ENCODE results near the gene HECTD2.
"Not testable (repeated sequence)": the region's sequence is repeated elsewhere in the genome, so short reads cannot be mapped to it uniquely, and the experiment has no call there.

The HECTD2 gene

GRCh38 chr10:91474009-91474408 lies 63.9 kb downstream of the HECTD2 start:
- no peak for DNase-seq (ENCODE audit: low read depth)

DNA sequence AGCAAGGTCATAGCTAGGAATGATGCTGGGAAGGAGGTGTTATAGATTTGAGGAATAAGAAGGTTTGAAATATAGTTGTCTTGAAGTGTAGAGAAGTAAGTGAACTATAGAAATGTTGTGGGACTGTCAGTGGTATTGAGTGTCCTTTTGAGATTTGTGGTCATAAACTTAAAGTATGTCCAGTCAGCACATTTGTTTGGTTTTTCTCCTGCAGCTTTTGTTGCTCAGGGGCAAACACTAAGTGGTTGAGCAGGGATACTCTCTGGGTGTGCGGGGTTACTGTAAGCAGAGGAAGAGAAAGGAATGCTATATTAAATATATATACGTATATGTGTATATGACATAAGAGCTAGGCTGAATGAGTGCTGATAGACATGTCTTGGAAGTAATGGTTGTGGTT lies 67.1 kb downstream of the HECTD2 start:
- no peak for DNase-seq (ENCODE audit: low read depth)

- DNase-seq (ENCODE audit: low read depth), result no peak
These were observed 69.4 kb downstream of the HECTD2 start for GRCh38 chr10:91479583-91479982.

DNA sequence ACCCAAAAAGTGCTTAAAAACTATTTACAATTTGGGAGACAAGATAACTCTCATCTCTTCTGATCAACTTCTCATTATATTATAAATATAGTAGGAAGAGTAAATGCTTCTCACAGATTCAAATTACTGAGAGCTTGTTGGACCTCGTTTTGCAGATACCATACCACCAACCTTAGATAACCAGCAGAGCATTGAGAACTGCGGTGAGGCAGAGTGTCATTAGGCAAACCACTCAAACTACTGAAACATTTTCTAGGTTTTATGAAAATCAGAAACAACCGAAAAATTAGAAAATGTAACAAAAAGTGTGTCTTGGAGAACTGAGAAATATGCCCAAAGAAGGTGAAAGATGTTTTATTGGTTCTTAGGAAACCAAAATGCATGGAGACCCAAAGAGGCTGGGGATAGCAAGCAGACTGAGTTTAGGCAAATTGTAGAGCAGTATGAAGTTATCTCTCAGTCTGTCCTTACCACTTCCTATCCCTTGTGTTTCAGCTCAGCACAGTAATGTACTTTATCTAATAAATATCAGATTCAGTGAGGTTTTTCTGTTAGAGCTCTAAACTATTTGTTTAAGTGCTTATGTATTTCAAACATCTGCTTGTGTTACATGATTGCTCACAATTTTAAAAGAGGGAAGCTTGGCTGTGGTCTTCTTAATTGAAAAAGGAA lies 77.9 kb downstream of the HECTD2 start:
- DNase-seq (ENCODE audit: low read depth), result no peak

- no peak for DNase-seq (ENCODE audit: low read depth)
These were observed 83.2 kb downstream of the HECTD2 start for GRCh38 chr10:91493313-91493712.

DNA sequence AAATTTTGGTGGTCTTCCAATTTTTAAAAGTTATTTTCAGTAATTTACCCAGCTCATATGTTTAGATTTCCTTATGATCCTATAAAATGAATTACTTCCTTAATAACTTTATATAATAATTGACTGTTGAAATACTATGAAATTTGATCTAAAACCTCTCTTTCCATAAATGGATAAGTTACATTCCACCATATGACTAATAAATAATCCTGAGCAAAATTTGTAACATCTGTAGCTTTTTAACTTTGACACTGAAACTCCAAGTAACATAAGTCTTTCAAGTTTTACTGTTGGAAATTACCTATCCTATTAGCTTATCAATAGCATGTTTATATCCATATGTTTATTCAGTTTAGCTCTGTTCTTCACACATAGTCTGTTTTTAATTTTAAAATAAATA lies 85.3 kb downstream of the HECTD2 start:
- no peak for DNase-seq (ENCODE audit: low read depth)

GRCh38 chr10:91496016-91496415 lies 85.9 kb downstream of the HECTD2 start:
- DNase-seq (ENCODE audit: low read depth), result no peak

DNA sequence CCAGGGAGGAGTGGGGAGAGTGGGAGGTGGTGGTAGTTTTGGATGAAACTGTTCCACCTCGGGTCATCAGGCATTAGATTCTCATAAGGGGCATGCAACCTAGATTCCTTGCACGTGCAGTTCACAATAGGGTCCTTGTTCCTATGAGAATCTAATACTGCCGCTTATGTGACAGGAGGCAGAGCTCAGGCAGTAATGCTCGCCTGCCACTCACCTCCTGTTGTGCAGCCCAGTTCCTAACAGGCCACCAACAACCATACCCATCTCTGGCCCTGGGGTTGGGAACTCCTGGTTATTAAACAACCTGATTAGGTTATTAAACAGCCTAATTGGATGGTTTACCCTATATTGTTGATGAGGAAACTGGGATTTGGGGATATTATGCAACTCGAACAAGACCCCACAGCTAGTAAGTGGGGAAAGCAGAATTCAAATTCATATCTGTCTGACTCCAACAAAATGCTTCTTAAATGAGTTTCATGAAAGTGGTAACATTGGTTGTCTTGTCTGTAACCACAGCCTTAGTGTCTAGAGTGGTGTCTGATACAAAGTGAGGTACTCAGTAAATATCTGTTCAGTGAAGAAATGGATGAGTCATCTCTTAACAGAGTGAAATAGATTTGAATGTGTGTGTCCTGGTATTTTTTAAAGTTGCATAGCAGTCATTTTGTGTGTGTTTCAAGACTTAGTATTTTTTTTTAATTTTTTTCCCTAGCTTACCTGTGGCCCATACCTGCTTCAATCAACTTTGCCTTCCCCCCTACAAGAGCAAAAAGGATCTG lies 101.6 kb downstream of the HECTD2 start:
- DNase-seq (ENCODE audit: low read depth), result no peak

GRCh38 chr10:91512458-91512857 lies 102.3 kb downstream of the HECTD2 start:
- DNase-seq (ENCODE audit: low read depth), result no peak

DNA sequence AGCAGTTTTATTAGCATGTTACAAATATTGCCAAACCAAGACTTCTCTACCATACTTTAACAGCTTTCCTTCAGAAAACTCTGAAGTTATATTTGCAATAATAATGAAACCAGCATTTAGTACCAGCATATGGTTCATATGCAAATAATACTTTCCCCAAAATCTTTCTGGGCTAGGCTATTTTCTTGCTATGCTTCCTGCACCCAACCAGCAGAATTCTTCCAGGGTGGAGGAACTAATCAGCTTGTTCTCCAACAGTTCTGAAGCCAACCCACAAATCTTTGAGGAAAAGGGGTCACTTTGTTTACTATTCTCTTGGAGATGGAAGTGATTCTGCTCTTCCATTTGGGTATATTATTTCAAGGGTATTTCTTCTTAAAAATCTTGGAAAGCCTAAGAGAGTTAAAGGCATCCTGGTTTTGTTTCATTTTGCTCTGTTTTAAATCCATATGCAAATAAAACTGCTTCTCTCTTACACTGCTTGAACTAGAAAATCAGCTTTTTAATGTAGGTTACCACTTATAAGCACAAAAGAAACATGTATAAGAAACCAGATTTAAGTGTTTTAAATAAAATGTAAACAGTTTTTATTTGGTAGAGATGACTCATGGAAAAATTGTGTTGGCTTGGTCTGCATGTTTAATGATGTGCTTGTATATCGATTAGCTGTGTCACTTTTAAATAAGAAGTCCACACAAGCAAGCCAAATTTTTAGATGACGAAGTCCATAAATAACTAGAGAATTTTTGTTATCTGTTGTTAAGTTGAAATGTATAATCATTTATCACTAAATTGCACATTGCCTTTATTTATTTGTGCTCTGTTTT lies 103.7 kb downstream of the HECTD2 start:
- no peak for DNase-seq (ENCODE audit: low read depth)

GRCh38 chr10:91514787-91515186 lies 104.6 kb downstream of the HECTD2 start:
- DNase-seq (ENCODE audit: low read depth), result no peak

DNA sequence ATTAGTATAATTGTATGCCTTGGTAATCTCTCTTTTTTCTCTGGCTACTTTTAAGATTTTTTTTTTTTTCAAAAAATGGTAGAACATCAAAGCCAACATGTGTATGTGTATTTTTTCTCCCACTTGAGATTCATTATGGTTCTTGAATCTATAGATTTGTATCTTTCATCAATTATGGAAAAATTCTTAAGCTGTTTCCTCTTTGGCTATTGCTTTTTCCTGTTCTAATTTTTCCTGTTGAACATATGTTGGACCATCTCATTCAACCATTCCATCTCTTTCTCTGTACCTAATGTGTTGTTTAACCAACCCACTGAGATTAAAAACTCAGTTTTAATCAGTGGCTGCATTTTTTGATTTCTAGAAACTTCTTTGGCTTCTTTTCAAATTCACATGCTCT lies 107.2 kb downstream of the HECTD2 start:
- DNase-seq (ENCODE audit: low read depth), result no peak

DNA sequence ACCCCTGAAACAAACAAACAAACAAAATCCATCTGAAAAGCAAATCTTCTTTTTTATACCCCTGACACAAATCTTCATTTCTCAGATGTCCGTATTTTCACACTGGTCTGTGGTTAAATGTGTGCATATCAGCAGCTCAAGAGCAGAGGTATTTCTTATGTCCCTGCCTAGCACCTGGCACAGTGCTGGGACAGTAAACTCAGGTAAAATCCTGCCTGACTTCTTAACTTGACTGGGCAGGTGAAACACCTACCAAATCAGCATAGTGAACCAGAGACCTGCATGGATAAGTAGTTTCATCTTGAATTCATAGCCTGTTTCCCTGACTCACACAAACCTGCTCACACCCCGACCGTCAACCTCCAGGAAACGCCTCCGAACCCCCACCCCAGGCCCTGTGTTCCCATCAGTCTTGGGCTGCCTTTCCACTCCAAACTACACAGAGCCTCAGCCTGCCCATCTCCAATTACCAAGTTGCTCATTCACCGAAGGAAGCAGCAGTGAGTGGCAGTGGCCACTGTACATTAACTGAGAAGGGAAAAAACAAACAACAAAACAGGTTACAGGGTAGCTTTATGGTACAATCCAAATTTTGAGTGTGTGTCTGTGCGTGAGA lies 109.9 kb downstream of the HECTD2 start:
- DNase-seq (ENCODE audit: low read depth), result no peak

DNA sequence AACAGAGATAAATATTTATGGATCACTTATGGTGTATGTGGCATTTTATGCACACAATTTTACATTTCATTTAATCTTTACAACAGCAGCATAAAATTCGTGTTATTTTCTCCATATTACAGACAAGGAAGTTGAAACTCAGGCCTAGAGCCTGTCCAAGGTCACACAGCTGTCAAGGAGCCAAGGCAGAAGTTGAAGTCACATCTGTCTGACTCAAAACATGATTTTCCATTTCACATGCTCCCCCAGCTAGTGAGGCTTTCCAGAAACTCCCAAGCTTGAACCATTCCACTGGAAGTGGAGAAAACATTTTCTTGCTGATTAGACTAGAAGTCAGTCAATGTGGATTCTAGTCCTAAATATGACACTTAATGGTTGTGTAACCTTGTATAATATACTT lies 110.5 kb downstream of the HECTD2 start:
- DNase-seq (ENCODE audit: low read depth), result no peak

- no peak for DNase-seq (ENCODE audit: low read depth)
These were observed 111.3 kb downstream of the HECTD2 start for GRCh38 chr10:91521439-91521838.

GRCh38 chr10:91525896-91526712 lies 116.0 kb downstream of the HECTD2 start:
- no peak for DNase-seq (ENCODE audit: low read depth)

GRCh38 chr10:91528080-91528479 lies 117.9 kb downstream of the HECTD2 start:
- no peak for DNase-seq (ENCODE audit: low read depth)

GRCh38 chr10:91528768-91529167 lies 118.6 kb downstream of the HECTD2 start:
- no peak for DNase-seq (ENCODE audit: low read depth)

- not testable (repeated sequence) for DNase-seq (ENCODE audit: low read depth)
These were observed 124.6 kb downstream of the HECTD2 start for GRCh38 chr10:91534789-91535188.

GRCh38 chr10:91536111-91536510 lies 126.0 kb downstream of the HECTD2 start:
- DNase-seq (ENCODE audit: low read depth), result no peak

DNA sequence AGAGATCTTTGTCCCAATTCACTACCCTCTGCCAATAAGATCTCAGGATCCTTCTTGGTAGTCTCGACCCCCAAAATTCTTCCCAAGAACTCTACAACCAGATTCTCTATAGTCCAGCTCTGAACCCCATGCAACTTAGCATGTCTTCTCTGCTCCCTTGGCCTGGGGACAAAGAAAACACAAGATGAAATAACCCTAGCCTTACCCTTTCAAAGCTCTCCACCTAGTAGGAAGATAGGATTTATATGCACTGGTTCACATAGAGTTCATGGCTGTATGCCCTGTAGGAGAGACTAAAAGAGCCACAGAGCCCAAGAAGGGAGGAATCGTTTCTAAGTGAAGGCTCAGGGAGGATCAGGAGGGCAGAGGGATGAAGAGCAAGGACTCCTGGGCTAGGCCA lies 126.6 kb downstream of the HECTD2 start:
- no peak for DNase-seq (ENCODE audit: low read depth)
